ENCODE measurements around the gene MTMR10.

Gene MTMR10

GRCh38 chr15:30956216-30957124, 35.0 kb downstream of the MTMR10 start:
- no peak for DNase-seq

- no peak for DNase-seq
These were observed 36.8 kb downstream of the MTMR10 start for GRCh38 chr15:30954674-30955073.

- no peak for DNase-seq
These were observed 37.6 kb downstream of the MTMR10 start for GRCh38 chr15:30953731-30954378.

- no peak for DNase-seq
These were observed 38.2 kb downstream of the MTMR10 start for GRCh38 chr15:30953183-30953582.

- no peak for DNase-seq
These were observed 47.6 kb downstream of the MTMR10 start for GRCh38 chr15:30943654-30944335.

GRCh38 chr15:30941520-30941919, 49.9 kb downstream of the MTMR10 start:
- DNase-seq, result no peak

- DNase-seq, result no peak
These were observed 51.1 kb downstream of the MTMR10 start for GRCh38 chr15:30940359-30940758.

GRCh38 chr15:30939161-30939560, 52.3 kb downstream of the MTMR10 start:
- no peak for DNase-seq

- no peak for DNase-seq
These were observed 58.1 kb downstream of the MTMR10 start for GRCh38 chr15:30933293-30933692.

GRCh38 chr15:30930422-30930821, 61.0 kb downstream of the MTMR10 start:
- no peak for DNase-seq

GRCh38 chr15:30929982-30930381, 61.4 kb downstream of the MTMR10 start:
- DNase-seq, result no peak

GRCh38 chr15:30929064-30929669, 62.3 kb downstream of the MTMR10 start:
- no peak for DNase-seq

- no peak for DNase-seq
These were observed 63.4 kb downstream of the MTMR10 start for GRCh38 chr15:30928076-30928475.

- DNase-seq, result no peak
These were observed 64.2 kb downstream of the MTMR10 start for GRCh38 chr15:30927148-30927761.

GRCh38 chr15:30926161-30926560, 65.3 kb downstream of the MTMR10 start:
- no peak for DNase-seq

GRCh38 chr15:30925686-30926085, 65.7 kb downstream of the MTMR10 start:
- no peak for DNase-seq

GRCh38 chr15:30924353-30924752, 67.1 kb downstream of the MTMR10 start:
- DNase-seq, result no peak

GRCh38 chr15:30923429-30923828, 68.0 kb downstream of the MTMR10 start:
- no peak for DNase-seq

- no peak for DNase-seq
These were observed 68.7 kb downstream of the MTMR10 start for GRCh38 chr15:30922480-30923311.

GRCh38 chr15:30921781-30922479, 69.5 kb downstream of the MTMR10 start:
- no peak for DNase-seq

GRCh38 chr15:30921106-30921505, 70.3 kb downstream of the MTMR10 start:
- DNase-seq, result no peak
